NT2/D1 (cell line): ENCODE results near the gene CRACR2B.

ENCODE experiments used
- YY1 ChIP-seq: IDR thresholded peaks from 2 replicates; pipeline ENCODE4 v1.6.1; 2011; ENCODE audit not compliant: insufficient read length, insufficient read depth
- ZNF274 ChIP-seq: IDR thresholded peaks from 2 replicates; pipeline ENCODE4 v1.6.1; 2011; ENCODE audit warnings: mild to moderate bottlenecking, low read depth, low read length

DNA sequence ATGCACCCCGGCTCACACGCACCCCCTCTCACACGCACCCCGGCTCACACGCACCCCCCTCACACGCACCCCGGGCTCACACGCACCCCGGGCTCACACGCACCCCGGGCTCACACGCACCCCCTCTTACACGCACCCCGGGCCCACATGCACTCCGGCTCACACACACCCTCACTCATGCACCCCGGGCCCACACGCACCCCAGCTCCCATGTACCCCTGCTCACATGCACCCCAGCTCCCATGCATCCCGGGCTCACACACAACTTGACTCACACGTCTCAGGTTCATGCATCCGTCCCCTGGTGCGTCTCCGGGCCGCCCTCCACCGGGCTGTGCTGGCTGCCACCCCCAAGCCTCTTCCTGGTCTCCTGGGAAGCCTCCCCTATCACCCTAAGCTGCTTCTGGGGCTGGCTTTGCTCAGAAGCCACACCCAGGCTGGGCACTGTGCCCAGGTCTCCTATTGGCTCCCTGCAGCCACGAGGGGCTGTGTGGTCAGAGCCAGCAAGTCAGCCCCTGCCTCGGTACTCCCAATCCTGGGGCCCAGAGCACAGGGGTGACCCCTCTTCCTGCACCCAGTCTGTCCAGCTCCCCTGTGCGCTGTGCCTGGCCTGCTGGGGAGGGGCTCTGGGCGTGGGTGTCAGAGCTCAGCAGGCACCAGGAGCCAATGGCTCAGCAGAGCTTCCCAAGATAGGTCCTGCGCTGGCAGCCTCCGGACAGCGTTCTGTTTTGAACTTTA lies 31.8 kb downstream of the CRACR2B start:
- TF ChIP-seq ZNF274 = no peak
- no peak for TF ChIP-seq YY1
